Neural progenitor cell (in vitro differentiated cells): Measurements from ENCODE around the gene ABL2.

Experiments
- CTCF ChIP-seq: fragments of 200-600 bp; sonication (generic); IDR thresholded peaks from 2 replicates; pipeline ENCODE4 v1.5.1; 2017; ENCODE audit warnings: antibody characterized with exemption, mild to moderate bottlenecking
- EZH2 ChIP-seq: fragments of 200-600 bp; sonication (generic); IDR thresholded peaks from 2 replicates; pipeline ENCODE4 v1.6.1; 2017; ENCODE audit warnings: antibody characterized with exemption, mild to moderate bottlenecking, moderate library complexity
- EZH2phosphoT487 ChIP-seq: fragments of 200-600 bp; sonication (generic); IDR thresholded peaks from 2 replicates; pipeline ENCODE4 v1.6.1; 2017; ENCODE audit warnings: antibody characterized with exemption

GRCh38 chr1:179168536-179168935, 60.9 kb downstream of the ABL2 start:
- TF ChIP-seq CTCF, result no peak
- no peak for TF ChIP-seq EZH2
- no peak for TF ChIP-seq EZH2phosphoT487
